HEK293T (cell line): ENCODE data around the gene PREX1.

ENCODE experiments used
- CTCF ChIA-PET: fragments of 350-600 bp; formaldehyde crosslinking; extraction: SDS; loops from one replicate; lab custom pipeline; 2021; ENCODE audit warnings: antibody characterized with exemption, inconsistent platforms; lab: Yijun Ruan, JAX
- POLR2A ChIA-PET: fragments of 350-600 bp; formaldehyde crosslinking; extraction: SDS; loops from one replicate; lab custom pipeline; 2020; ENCODE audit warnings: antibody characterized with exemption, inconsistent platforms; lab: Yijun Ruan, JAX
- DNase-seq: peaks from one replicate; pipeline ENCODE4 v3.0.0; 2012; ENCODE audit warnings: mixed read lengths; ENCODE audit errors: extremely low spot score
- ARNT ChIP-seq: fragments of 450-650 bp; IDR thresholded peaks from 2 replicates; pipeline ENCODE4 v1.6.1; 2017; ENCODE audit warnings: mild to moderate bottlenecking
- BHLHE40 ChIP-seq: fragments of 450-650 bp; IDR thresholded peaks from 2 replicates; pipeline ENCODE4 v1.6.1; 2016; ENCODE audit warnings: mild to moderate bottlenecking, moderate library complexity, borderline replicate concordance
- CTBP1 ChIP-seq: fragments of 450-650 bp; IDR thresholded peaks from 2 replicates; pipeline ENCODE4 v1.6.1; 2016; ENCODE audit warnings: borderline replicate concordance
- ELF4 ChIP-seq: fragments of 450-650 bp; IDR thresholded peaks from 2 replicates; pipeline ENCODE4 v1.6.1; 2017; ENCODE audit warnings: antibody characterized with exemption
- FOXA1 ChIP-seq: fragments of 450-650 bp; IDR thresholded peaks from 2 replicates; pipeline ENCODE4 v1.6.1; 2016; ENCODE audit warnings: mild to moderate bottlenecking
- FOXK2 ChIP-seq: fragments of 450-650 bp; IDR thresholded peaks from 2 replicates; pipeline ENCODE4 v1.6.1; 2016; ENCODE audit warnings: mild to moderate bottlenecking
- FOXM1 ChIP-seq: fragments of 450-650 bp; IDR thresholded peaks from 2 replicates; pipeline ENCODE4 v1.6.1; 2017; ENCODE audit warnings: mild to moderate bottlenecking, borderline replicate concordance
- HDGF ChIP-seq: fragments of 450-650 bp; IDR thresholded peaks from 2 replicates; pipeline ENCODE4 v1.6.1; 2017; ENCODE audit warnings: antibody characterized with exemption, borderline replicate concordance
- L3MBTL2 ChIP-seq: fragments of 450-650 bp; conservative IDR thresholded peaks from 2 replicates; pipeline ENCODE4 v1.6.1; 2016; ENCODE audit warnings: mild to moderate bottlenecking
- LEF1 ChIP-seq: fragments of 450-650 bp; IDR thresholded peaks from 2 replicates; pipeline ENCODE4 v1.6.1; 2017; ENCODE audit warnings: mild to moderate bottlenecking, borderline replicate concordance
- NFRKB ChIP-seq: fragments of 450-650 bp; IDR thresholded peaks from 2 replicates; pipeline ENCODE4 v1.6.1; 2016; ENCODE audit warnings: mild to moderate bottlenecking, moderate library complexity
- PKNOX1 ChIP-seq: fragments of 450-650 bp; IDR thresholded peaks from 2 replicates; pipeline ENCODE4 v1.6.1; 2016
- SP1 ChIP-seq: fragments of 450-650 bp; IDR thresholded peaks from 2 replicates; pipeline ENCODE4 v1.6.1; 2017
- SUZ12 ChIP-seq: fragments of 450-650 bp; IDR thresholded peaks from 2 replicates; pipeline ENCODE4 v1.6.1; 2016; ENCODE audit warnings: mild to moderate bottlenecking
- TARDBP ChIP-seq: fragments of 450-650 bp; IDR thresholded peaks from 2 replicates; pipeline ENCODE4 v1.6.1; 2016
- ZNF384 ChIP-seq: fragments of 450-650 bp; IDR thresholded peaks from 2 replicates; pipeline ENCODE4 v1.6.1; 2016

Gene PREX1

DNA sequence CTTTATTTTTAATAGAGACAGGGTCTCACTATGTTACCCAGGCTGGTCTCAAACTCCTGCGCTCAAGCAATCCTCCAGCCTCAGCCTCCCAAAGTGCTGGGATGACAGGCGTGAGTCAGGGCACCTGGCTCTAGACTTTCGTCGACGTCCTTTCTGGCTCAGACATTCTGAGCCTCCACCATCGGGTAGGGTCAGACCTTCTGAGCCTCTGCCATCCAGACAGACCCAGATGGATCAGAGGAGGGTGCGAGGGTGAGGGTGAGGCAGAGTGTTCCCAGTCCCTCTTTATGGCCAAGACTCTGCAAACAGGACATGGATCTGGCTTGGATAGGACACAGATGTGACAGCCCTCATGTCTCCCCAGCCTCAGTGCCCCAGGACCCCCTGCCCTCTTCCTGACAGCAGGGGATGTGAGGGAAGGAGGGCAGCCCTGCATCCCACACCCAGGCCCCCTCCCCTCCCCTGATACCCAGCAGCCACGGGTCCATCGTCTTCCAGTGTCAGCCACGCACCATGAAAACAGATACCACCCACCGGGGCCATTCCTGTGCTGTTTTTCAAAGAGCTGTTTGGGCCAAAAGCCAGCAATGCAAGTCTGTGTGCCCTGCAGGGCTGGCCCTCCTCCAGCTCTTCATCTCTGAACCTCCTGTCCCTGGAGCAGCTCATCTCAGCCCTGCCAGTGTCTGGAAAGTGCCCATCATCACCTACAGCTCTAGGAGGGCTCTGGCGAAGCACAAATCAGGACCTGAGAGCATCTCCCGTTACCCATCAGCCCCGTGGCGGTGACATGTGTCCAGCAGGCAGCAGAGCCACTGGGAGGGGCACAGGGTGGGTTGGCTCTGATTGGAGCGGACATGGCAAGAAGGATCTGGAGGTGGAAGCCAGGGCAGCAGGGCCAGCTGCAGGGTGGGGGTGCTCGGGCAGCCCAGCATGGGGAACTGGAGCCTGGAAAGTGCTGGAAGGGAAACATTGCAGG, 208.4 kb downstream of the PREX1 start:
- ChIA-PET CTCF (interaction anchor here (0.8 to 3.1 kb wide), 11 partner anchors 75 to 955 kb away, joined by 3 to 19 read pairs (median 5); no protein-coding TSS in a partner anchor), POLR2A (no interaction called here)
- DNase-seq: no peak
- TF ChIP-seq SUZ12 (no peak), SP1 (no peak), ARNT (no peak), HDGF (no peak), CTBP1 (no peak), BHLHE40 (no peak), FOXK2 (no peak), FOXA1 (no peak), LEF1 (no peak), ZNF384 (no peak), NFRKB (no peak), FOXM1 (no peak), L3MBTL2 (no peak), PKNOX1 (no peak), TARDBP (no peak), ELF4 (no peak)

GRCh38 chr20:48618631-48619030, 209.2 kb downstream of the PREX1 start:
- POLR2A ChIA-PET: no interaction called here
- CTCF ChIA-PET: no interaction called here
- no peak for TF ChIP-seq BHLHE40
- DNase-seq: no peak

- ChIA-PET POLR2A (no interaction called here), CTCF (no interaction called here)
- TF ChIP-seq L3MBTL2 (no peak), HDGF (no peak), TARDBP (no peak), FOXM1 (no peak), PKNOX1 (no peak), FOXA1 (no peak), NFRKB (no peak), FOXK2 (no peak), BHLHE40 (no peak), SUZ12 (no peak), SP1 (no peak), ZNF384 (no peak), CTBP1 (no peak), ELF4 (no peak), LEF1 (no peak), ARNT (no peak)
- no peak for DNase-seq
Observed at GRCh38 chr20:48618052-48618451, 209.7 kb downstream of the PREX1 start.

GRCh38 chr20:48617481-48617880, 210.3 kb downstream of the PREX1 start:
- DNase-seq: no peak
- ChIA-PET CTCF (no interaction called here), POLR2A (no interaction called here)
- TF ChIP-seq L3MBTL2 (no peak), TARDBP (no peak), PKNOX1 (no peak)

- POLR2A ChIA-PET: no interaction called here
- CTCF ChIA-PET: no interaction called here
- TF ChIP-seq BHLHE40 (no peak), SUZ12 (no peak)
- DNase-seq: no peak
Observed at GRCh38 chr20:48616481-48616880, 211.3 kb downstream of the PREX1 start.

- DNase-seq: no peak
- TF ChIP-seq FOXK2 (no peak), ARNT (no peak), NFRKB (no peak), TARDBP (no peak)
- CTCF ChIA-PET: no interaction called here
- POLR2A ChIA-PET: no interaction called here
Observed at GRCh38 chr20:48615871-48616270, 211.9 kb downstream of the PREX1 start.

GRCh38 chr20:48614593-48615274, 213.1 kb downstream of the PREX1 start:
- TF ChIP-seq SP1 (no peak), PKNOX1 (no peak), HDGF (no peak), ZNF384 (no peak), FOXM1 (no peak), ARNT (no peak), SUZ12 (no peak), CTBP1 (no peak), L3MBTL2 (no peak), FOXA1 (no peak), FOXK2 (no peak), LEF1 (no peak), ELF4 (no peak), NFRKB (no peak), TARDBP (no peak)
- no peak for DNase-seq
- POLR2A ChIA-PET: no interaction called here
- CTCF ChIA-PET: no interaction called here
